IPS-18a (cell line): ENCODE measurements around the gene SLX4IP.

Experiments
- H3K27ac ChIP-seq: one replicate; pipeline ENCODE4 v1.5.1; 2013; ENCODE audit warnings: low read length
- H3K27me3 ChIP-seq: one replicate; pipeline ENCODE4 v1.6.1; 2013; ENCODE audit warnings: mild to moderate bottlenecking, low read length; ENCODE audit not compliant: control insufficient read depth, insufficient read depth
- H3K36me3 ChIP-seq: one replicate; pipeline ENCODE4 v1.6.1; 2013; ENCODE audit warnings: low read depth, low read length; ENCODE audit not compliant: control insufficient read depth
- H3K4me1 ChIP-seq: one replicate; pipeline ENCODE4 v1.6.1; 2013; ENCODE audit warnings: low read depth, low read length; ENCODE audit not compliant: control insufficient read depth
- H3K4me3 ChIP-seq: one replicate; pipeline ENCODE4 v1.5.1; 2013; ENCODE audit warnings: low read length
- H3K9ac ChIP-seq: one replicate; pipeline ENCODE4 v1.6.1; 2013; ENCODE audit warnings: mild to moderate bottlenecking, low read length, moderate library complexity
- H3K9me3 ChIP-seq: one replicate; pipeline ENCODE4 v1.6.1; 2013; ENCODE audit warnings: low read depth, low read length; ENCODE audit not compliant: control insufficient read depth

SLX4IP gene

GRCh38 chr20:10501402-10501801 lies 66.3 kb downstream of the SLX4IP start:
- H3K36me3 ChIP-seq: no peaks in the 10 kb centered on the region
- no peak overlapping the region for H3K9ac ChIP-seq
- H3K9me3 ChIP-seq: no peaks in the 10 kb centered on the region
- peaks cover 20% of the 10 kb centered on the region for H3K4me1 ChIP-seq
- H3K4me3 ChIP-seq: no peak overlapping the region
- no peak overlapping the region for H3K27ac ChIP-seq
- H3K27me3 ChIP-seq: no peaks in the 10 kb centered on the region

GRCh38 chr20:10502098-10502526 lies 67.0 kb downstream of the SLX4IP start:
- no peak overlapping the region for H3K4me3 ChIP-seq
- H3K27ac ChIP-seq: no peak overlapping the region
- H3K9me3 ChIP-seq: no peaks in the 10 kb centered on the region
- no peak overlapping the region for H3K9ac ChIP-seq
- peaks cover 20% of the 10 kb centered on the region for H3K4me1 ChIP-seq
- H3K27me3 ChIP-seq: no peaks in the 10 kb centered on the region
- no peaks in the 10 kb centered on the region for H3K36me3 ChIP-seq

GRCh38 chr20:10504608-10504993 lies 69.5 kb downstream of the SLX4IP start:
- Histone ChIP-seq H3K36me3 (no peaks in the 10 kb centered on the region), H3K9me3 (no peaks in the 10 kb centered on the region), H3K27me3 (no peaks in the 10 kb centered on the region), H3K27ac (no peak overlapping the region), H3K4me1 (peaks cover 17% of the 10 kb centered on the region), H3K9ac (no peak overlapping the region), H3K4me3 (no peak overlapping the region)

- Histone ChIP-seq H3K4me1 (peaks cover 17% of the 10 kb centered on the region), H3K27me3 (no peaks in the 10 kb centered on the region), H3K9ac (no peak overlapping the region), H3K27ac (no peak overlapping the region), H3K36me3 (no peaks in the 10 kb centered on the region), H3K9me3 (no peaks in the 10 kb centered on the region), H3K4me3 (no peak overlapping the region)
Observed at GRCh38 chr20:10504994-10505730, 70.1 kb downstream of the SLX4IP start.

GRCh38 chr20:10505827-10506226 lies 70.7 kb downstream of the SLX4IP start:
- Histone ChIP-seq H3K9ac (no peak overlapping the region), H3K9me3 (no peaks in the 10 kb centered on the region), H3K27me3 (no peaks in the 10 kb centered on the region), H3K4me3 (no peak overlapping the region), H3K36me3 (no peaks in the 10 kb centered on the region), H3K27ac (no peak overlapping the region), H3K4me1 (peaks cover 15% of the 10 kb centered on the region)

- H3K27ac ChIP-seq: no peak overlapping the region
- no peaks in the 10 kb centered on the region for H3K36me3 ChIP-seq
- no peaks in the 10 kb centered on the region for H3K27me3 ChIP-seq
- H3K9ac ChIP-seq: no peak overlapping the region
- H3K4me1 ChIP-seq: peaks cover 13% of the 10 kb centered on the region
- no peaks in the 10 kb centered on the region for H3K9me3 ChIP-seq
- H3K4me3 ChIP-seq: no peak overlapping the region
Observed at GRCh38 chr20:10507052-10507451, 71.9 kb downstream of the SLX4IP start.

GRCh38 chr20:10508060-10508459 lies 73.0 kb downstream of the SLX4IP start:
- Histone ChIP-seq H3K36me3 (no peaks in the 10 kb centered on the region), H3K27ac (no peak overlapping the region), H3K27me3 (no peaks in the 10 kb centered on the region), H3K4me3 (no peak overlapping the region), H3K4me1 (peaks cover 11% of the 10 kb centered on the region), H3K9ac (no peak overlapping the region), H3K9me3 (no peaks in the 10 kb centered on the region)

- no peak overlapping the region for H3K4me3 ChIP-seq
- H3K9me3 ChIP-seq: no peaks in the 10 kb centered on the region
- H3K4me1 ChIP-seq: peaks cover 11% of the 10 kb centered on the region
- H3K27me3 ChIP-seq: no peaks in the 10 kb centered on the region
- H3K27ac ChIP-seq: no peak overlapping the region
- H3K36me3 ChIP-seq: no peaks in the 10 kb centered on the region
- H3K9ac ChIP-seq: no peak overlapping the region
Observed at GRCh38 chr20:10508468-10509251, 73.6 kb downstream of the SLX4IP start.

GRCh38 chr20:10509376-10509775 lies 74.3 kb downstream of the SLX4IP start:
- H3K4me3 ChIP-seq: no peak overlapping the region
- H3K9me3 ChIP-seq: no peaks in the 10 kb centered on the region
- H3K36me3 ChIP-seq: no peaks in the 10 kb centered on the region
- H3K27me3 ChIP-seq: no peaks in the 10 kb centered on the region
- no peak overlapping the region for H3K9ac ChIP-seq
- H3K4me1 ChIP-seq: peaks cover 11% of the 10 kb centered on the region
- H3K27ac ChIP-seq: no peak overlapping the region

- H3K4me1 ChIP-seq: peaks cover 11% of the 10 kb centered on the region
- no peak overlapping the region for H3K9ac ChIP-seq
- no peaks in the 10 kb centered on the region for H3K27me3 ChIP-seq
- H3K9me3 ChIP-seq: no peaks in the 10 kb centered on the region
- no peak overlapping the region for H3K4me3 ChIP-seq
- H3K27ac ChIP-seq: no peak overlapping the region
- H3K36me3 ChIP-seq: no peaks in the 10 kb centered on the region
Observed at GRCh38 chr20:10510216-10510615, 75.1 kb downstream of the SLX4IP start.

- Histone ChIP-seq H3K36me3 (no peaks in the 10 kb centered on the region), H3K9ac (no peak overlapping the region), H3K4me1 (peaks cover 11% of the 10 kb centered on the region), H3K9me3 (no peaks in the 10 kb centered on the region), H3K27ac (no peak overlapping the region), H3K27me3 (no peaks in the 10 kb centered on the region), H3K4me3 (no peak overlapping the region)
Observed at GRCh38 chr20:10511170-10511508, 76.0 kb downstream of the SLX4IP start.
